ENCODE measurements around the gene SAMD8.
"Not testable (repeated sequence)": the region's sequence is repeated elsewhere in the genome, so short reads cannot be mapped to it uniquely, and the experiment has no call there.

The SAMD8 gene

GRCh38 chr10:75187961-75188426, 76.5 kb downstream of the SAMD8 start:
- DNase-seq, result peak; percentile 72
- Histone ChIP-seq H3K4me3 (ENCODE audit: insufficient read depth in 1 of 2, low read depth in 1 of 2, low read length in 2 of 2) (no peak overlapping the region), H3K9ac (ENCODE audit: low read length) (no peak overlapping the region), H3K36me3 (ENCODE audit: control insufficient read depth in 1 of 2, insufficient read depth in 2 of 2, low read depth in 1 of 2, low read length in 2 of 2) (peaks cover under 1 to 3% of the 10 kb centered on the region in 2 experiments), H2AFZ (ENCODE audit: low read depth, low read length) (no peak overlapping the region), H3K4me1 (ENCODE audit: control insufficient read depth, insufficient read depth, low read depth, low read length) (peaks cover 3% of the 10 kb centered on the region), H2AK5ac (ENCODE audit: low read length, severe bottlenecking) (peak overlapping the region; percentile 4), H2BK5ac (ENCODE audit: low read depth, low read length, poor library complexity, severe bottlenecking) (no peak overlapping the region), H3K27ac (ENCODE audit: low read length, poor library complexity, severe bottlenecking) (no peak overlapping the region), H3K27me3 (ENCODE audit: control insufficient read depth in 1 of 2, insufficient read depth in 1 of 2, low read length in 2 of 2) (no peaks in the 10 kb centered on the region), H2BK15ac (ENCODE audit: low read depth, poor library complexity, severe bottlenecking) (no peak overlapping the region), H2BK12ac (ENCODE audit: low read length in 2 of 2) (peak overlapping the region in 1 of 2 experiments; percentile 91), H4K8ac (ENCODE audit: low read length) (no peak overlapping the region), H2BK120ac (ENCODE audit: low read depth, low read length) (no peak overlapping the region), H4K91ac (ENCODE audit: low read length) (no peak overlapping the region), H3K9me3 (ENCODE audit: control insufficient read depth, low read length) (no peaks in the 10 kb centered on the region), H3K18ac (ENCODE audit: low read depth in 1 of 2, low read length in 2 of 2) (no peak overlapping the region), H3K4ac (ENCODE audit: low read depth in 1 of 2, low read length in 2 of 2) (no peak overlapping the region), H3K14ac (ENCODE audit: low read length in 2 of 2) (no peak overlapping the region), H3K79me1 (replicated peaks; ENCODE audit: low read length, poor library complexity, severe bottlenecking) (peaks cover 6% of the 10 kb centered on the region), H3K4me2 (ENCODE audit: low read length, poor library complexity, severe bottlenecking) (no peak overlapping the region), H3K23ac (ENCODE audit: low read length in 2 of 2) (no peak overlapping the region)
- 88% methylated on average over 3 of the region's 3 CpGs for WGBS

GRCh38 chr10:75188522-75188921, 77.1 kb downstream of the SAMD8 start:
- H2AK5ac ChIP-seq (ENCODE audit: low read length, severe bottlenecking), result not testable (repeated sequence)

GRCh38 chr10:75189266-75190096, 78.0 kb downstream of the SAMD8 start:
- Histone ChIP-seq H2BK120ac (ENCODE audit: low read depth, low read length) (no peak overlapping the region), H3K27me3 (ENCODE audit: control insufficient read depth in 1 of 2, insufficient read depth in 1 of 2, low read length in 2 of 2) (no peaks in the 10 kb centered on the region), H2AFZ (ENCODE audit: low read depth, low read length) (no peak overlapping the region), H2BK12ac (ENCODE audit: low read length in 2 of 2) (peak overlapping the region; percentile 9 to 59), H3K4me3 (ENCODE audit: insufficient read depth in 1 of 2, low read depth in 1 of 2, low read length in 2 of 2) (no peak overlapping the region), H4K91ac (ENCODE audit: low read length) (peak overlapping the region; percentile 19), H3K9me3 (ENCODE audit: control insufficient read depth, low read length) (no peaks in the 10 kb centered on the region), H3K23ac (ENCODE audit: low read length in 2 of 2) (no peak overlapping the region), H3K79me1 (replicated peaks; ENCODE audit: low read length, poor library complexity, severe bottlenecking) (peaks cover 8% of the 10 kb centered on the region), H2BK5ac (ENCODE audit: low read depth, low read length, poor library complexity, severe bottlenecking) (no peak overlapping the region), H3K9ac (ENCODE audit: low read length) (no peak overlapping the region), H3K36me3 (ENCODE audit: control insufficient read depth in 1 of 2, insufficient read depth in 2 of 2, low read depth in 1 of 2, low read length in 2 of 2) (peaks cover 0 to 3% of the 10 kb centered on the region in 2 experiments), H4K8ac (ENCODE audit: low read length) (no peak overlapping the region), H3K4ac (ENCODE audit: low read depth in 1 of 2, low read length in 2 of 2) (peak overlapping the region in 1 of 2 experiments; percentile 19), H3K14ac (ENCODE audit: low read length in 2 of 2) (peak overlapping the region in 1 of 2 experiments; percentile 76), H3K4me1 (ENCODE audit: control insufficient read depth, insufficient read depth, low read depth, low read length) (peaks cover 3% of the 10 kb centered on the region), H3K18ac (ENCODE audit: low read depth in 1 of 2, low read length in 2 of 2) (peak overlapping the region in 1 of 2 experiments; percentile 28), H2BK15ac (ENCODE audit: low read depth, poor library complexity, severe bottlenecking) (peak overlapping the region; percentile 39), H3K27ac (ENCODE audit: low read length, poor library complexity, severe bottlenecking) (no peak overlapping the region), H3K4me2 (ENCODE audit: low read length, poor library complexity, severe bottlenecking) (no peak overlapping the region), H2AK5ac (ENCODE audit: low read length, severe bottlenecking) (no peak overlapping the region)
- DNase-seq, result no peak
- WGBS, result 97% methylated on average over 12 of the region's 12 CpGs

More at GRCh38 chr10:75188522-75188921, 77.1 kb downstream of the SAMD8 start:
- not testable (repeated sequence) for H3K4ac ChIP-seq (ENCODE audit: low read depth in 1 of 2, low read length in 2 of 2); H3K27ac ChIP-seq (ENCODE audit: low read length, poor library complexity, severe bottlenecking); H3K23ac ChIP-seq (ENCODE audit: low read length in 2 of 2); H4K91ac ChIP-seq (ENCODE audit: low read length); H3K27me3 ChIP-seq (ENCODE audit: control insufficient read depth in 1 of 2, insufficient read depth in 1 of 2, low read length in 2 of 2); H3K4me2 ChIP-seq (ENCODE audit: low read length, poor library complexity, severe bottlenecking); H3K36me3 ChIP-seq (ENCODE audit: control insufficient read depth in 1 of 2, insufficient read depth in 2 of 2, low read depth in 1 of 2, low read length in 2 of 2); H2BK120ac ChIP-seq (ENCODE audit: low read depth, low read length); H3K14ac ChIP-seq (ENCODE audit: low read length in 2 of 2); H3K9me3 ChIP-seq (ENCODE audit: control insufficient read depth, low read length); H4K8ac ChIP-seq (ENCODE audit: low read length); DNase-seq; H3K4me3 ChIP-seq (ENCODE audit: insufficient read depth in 1 of 2, low read depth in 1 of 2, low read length in 2 of 2); H2BK5ac ChIP-seq (ENCODE audit: low read depth, low read length, poor library complexity, severe bottlenecking); H3K18ac ChIP-seq (ENCODE audit: low read depth in 1 of 2, low read length in 2 of 2); H2AFZ ChIP-seq (ENCODE audit: low read depth, low read length); H3K9ac ChIP-seq (ENCODE audit: low read length); H2BK12ac ChIP-seq (ENCODE audit: low read length in 2 of 2); H3K4me1 ChIP-seq (ENCODE audit: control insufficient read depth, insufficient read depth, low read depth, low read length); H2BK15ac ChIP-seq (ENCODE audit: low read depth, poor library complexity, severe bottlenecking); H3K79me1 ChIP-seq (replicated peaks; ENCODE audit: low read length, poor library complexity, severe bottlenecking)
- WGBS, result 98% methylated on average over 7 of the region's 9 CpGs

GRCh38 chr10:75191821-75192568, 80.5 kb downstream of the SAMD8 start:
- Histone ChIP-seq H3K4ac (ENCODE audit: low read depth in 1 of 2, low read length in 2 of 2) (no peak overlapping the region), H3K23ac (ENCODE audit: low read length in 2 of 2) (no peak overlapping the region), H2BK5ac (ENCODE audit: low read depth, low read length, poor library complexity, severe bottlenecking) (no peak overlapping the region), H3K79me1 (replicated peaks; ENCODE audit: low read length, poor library complexity, severe bottlenecking) (peaks cover 8% of the 10 kb centered on the region), H3K27ac (ENCODE audit: low read length, poor library complexity, severe bottlenecking) (peak overlapping the region; percentile 37), H3K9me3 (ENCODE audit: control insufficient read depth, low read length) (no peaks in the 10 kb centered on the region), H2BK15ac (ENCODE audit: low read depth, poor library complexity, severe bottlenecking) (no peak overlapping the region), H2BK120ac (ENCODE audit: low read depth, low read length) (no peak overlapping the region), H3K9ac (ENCODE audit: low read length) (peak overlapping the region; percentile 89), H3K36me3 (ENCODE audit: control insufficient read depth in 1 of 2, insufficient read depth in 2 of 2, low read depth in 1 of 2, low read length in 2 of 2) (peaks cover 0 to 3% of the 10 kb centered on the region in 2 experiments), H4K91ac (ENCODE audit: low read length) (no peak overlapping the region), H2AFZ (ENCODE audit: low read depth, low read length) (no peak overlapping the region), H3K27me3 (ENCODE audit: control insufficient read depth in 1 of 2, insufficient read depth in 1 of 2, low read length in 2 of 2) (no peaks in the 10 kb centered on the region), H3K4me1 (ENCODE audit: control insufficient read depth, insufficient read depth, low read depth, low read length) (peaks cover 3% of the 10 kb centered on the region), H2AK5ac (ENCODE audit: low read length, severe bottlenecking) (no peak overlapping the region), H3K18ac (ENCODE audit: low read depth in 1 of 2, low read length in 2 of 2) (no peak overlapping the region), H3K14ac (ENCODE audit: low read length in 2 of 2) (no peak overlapping the region), H3K4me2 (ENCODE audit: low read length, poor library complexity, severe bottlenecking) (no peak overlapping the region), H2BK12ac (ENCODE audit: low read length in 2 of 2) (peak overlapping the region in 1 of 2 experiments; percentile 31), H4K8ac (ENCODE audit: low read length) (no peak overlapping the region), H3K4me3 (ENCODE audit: insufficient read depth in 1 of 2, low read depth in 1 of 2, low read length in 2 of 2) (peak overlapping the region in 1 of 2 experiments; percentile 68)
- peak; percentile 96 for DNase-seq
- WGBS, result 11% methylated on average over 9 of the region's 10 CpGs

Data from mesenchymal stem cell (in vitro differentiated cells and primary cell).